Hepatocyte (in vitro differentiated cells): Measurements from ENCODE around the gene DCLK2.

Experiments
- CTCF ChIP-seq: fragments of 200-600 bp; sonication (generic); IDR thresholded peaks from 2 replicates; pipeline ENCODE4 v1.5.1; 2016; ENCODE audit warnings: antibody characterized with exemption, mild to moderate bottlenecking; ENCODE audit not compliant: poor library complexity
- EZH2 ChIP-seq: fragments of 200-600 bp; sonication (generic); IDR thresholded peaks from 2 replicates; pipeline ENCODE4 v1.6.1; 2016; ENCODE audit warnings: antibody characterized with exemption, mild to moderate bottlenecking, borderline replicate concordance
- EZH2phosphoT487 ChIP-seq: fragments of 200-600 bp; sonication (generic); IDR thresholded peaks from one replicate; pipeline ENCODE4 v1.6.1; 2018; ENCODE audit warnings: antibody characterized with exemption, mild to moderate bottlenecking, low read depth, moderate library complexity; ENCODE audit not compliant: unreplicated experiment, severe bottlenecking

- TF ChIP-seq CTCF (no peak), EZH2phosphoT487 (no peak), EZH2 (no peak)
Measured at GRCh38 chr4:150207871-150208270, 129.6 kb downstream of the DCLK2 start.
